Adrenal gland (tissue), 12 donors: ENCODE results near the gene BCL7B. TPM values are rescaled to one million over a fixed set of nuclear protein-coding genes. Genes with fewer than 3 reads are reported as not detected.
"Not testable (repeated sequence)": the region's sequence is repeated elsewhere in the genome, so short reads cannot be mapped to it uniquely, and the experiment has no call there.

ENCODE experiments used
- DNase-seq, 7 donors: peaks; one replicate each; pipeline ENCODE4 v3.0.0-alpha.2; 2019 to 2020
- H3K27ac ChIP-seq, 5 donors: fragments of 200-600 bp; sonication (generic) in 4 of 5; 1 replicate in 3 of 5; 2 replicates in 2 of 5; pipeline versions ENCODE4 v1.5.1 to v1.8.0; 2016 to 2020; ENCODE audit warnings: mild to moderate bottlenecking in 1 of 5
- H3K27me3 ChIP-seq: fragments of 200-600 bp; 2 replicates; pipeline ENCODE4 v1.8.0; 2021
- H3K36me3 ChIP-seq, 2 donors: fragments of 200-600 bp; replicated peaks in 1 of 2; 1 replicate in 1 of 2; 2 replicates in 1 of 2; pipeline versions ENCODE4 v1.5.1 to v1.8.0; 2018 to 2022
- H3K4me1 ChIP-seq, 2 donors: fragments of 200-600 bp; replicated peaks in 1 of 2; 1 replicate in 1 of 2; 2 replicates in 1 of 2; pipeline versions ENCODE4 v1.5.1 to v1.8.0; 2018 to 2021
- H3K4me3 ChIP-seq, 4 donors: fragments of 200-600 bp; sonication (generic) in 3 of 4; one replicate each; pipeline ENCODE4 v1.5.1; 2016 to 2018
- H3K9me3 ChIP-seq, 3 donors: fragments of 200-600 bp; sonication (generic) in 1 of 3; replicated peaks in 1 of 3; 1 replicate in 2 of 3; 2 replicates in 1 of 3; pipeline versions ENCODE4 v1.5.1 to v1.8.0; 2016 to 2021
- CTCF ChIP-seq, 6 experiments: fragments of 450-650 bp in 4 of 6; fragments of 200-600 bp in 2 of 6; sonication (generic) in 1 of 6; IDR thresholded peaks; 1 replicate in 5 of 6; 2 replicates in 1 of 6; pipeline versions ENCODE4 v1.5.1 to v1.8.0; 2016 to 2021; ENCODE audit warnings: antibody characterized with exemption in 6 of 6, mild to moderate bottlenecking in 2 of 6, moderate library complexity in 1 of 6
- POLR2A ChIP-seq, 2 donors: fragments of 450-650 bp; IDR thresholded peaks; one replicate each; pipeline ENCODE4 v1.6.1; 2017; ENCODE audit warnings: antibody characterized with exemption in 2 of 2, mild to moderate bottlenecking in 2 of 2, moderate library complexity in 1 of 2
- WGBS, 4 donors: extraction: QIAGEN DNeasy Blood & Tissue Kit in 2 of 4; methylation state at CpG; one replicate each; pipeline versions ENCODE4 v1.1.5 to v1.1.7; 2013 to 2017; 5-methylcytosine and 5-hydroxymethylcytosine counted together
- intact Hi-C, 2 donors: fragments of 100-400 bp; cut with DNase I; formaldehyde crosslinking; loops; one replicate each; pipeline versions ENCODE4 v1.14.1 to v1.15.0; 2022 to 2023
- polyA plus RNA-seq, 3 donors: library from polyadenylated mRNA; stranded (reverse); fragments of 200-250 nt in 2 of 3; fragments of 350-450 nt in 1 of 3; fragmentation: Illumina TruSeq in 1 of 3; extraction: RNeasy Lipid Tissue Mini Kit (QIAGEN cat#74804) in 1 of 3; gene quantifications; one replicate each; pipeline ENCODE4 v1.2.3, GENCODE V29; 2013 to 2014
- total RNA-seq, 9 donors: library from RNA; depleted of rRNA in 4 of 9; stranded (reverse); fragments of >200 nt in 4 of 9; fragments of 120-200 nt in 1 of 9; fragmentation: NEBNext Ultra II Directional in 1 of 9; extraction: Animal tissue kit (Norgen Biotek cat#: 25700) in 1 of 9; gene quantifications; one replicate each; pipeline versions ENCODE4 v1.1.0 to v1.2.4, GENCODE V29; 2013 to 2023
- donor health status: healthy with polysubstance abuse.
- donor health status: Bipolar disorder and iron deficiency.
- donor health status: DM: yes; HTN: yes; CAD: no.
- donor health status: DM: no; HTN: no; CAD: no.
- donor health status: DM: no; HTN: no; CAD: no.
- donor health status: DM: yes; HTN: yes; CAD: no.

The BCL7B gene
- total and polyA plus RNA-seq, 12 donors, result 19.0 to 97.9 (median 70.3) TPM

GRCh38 chr7:73541722-73542121, 15.8 kb downstream of the BCL7B start:
- H3K9me3 ChIP-seq, result no peaks in the 10 kb centered on the region
- peaks cover 0 to 68% of the 10 kb centered on the region in 2 donors for H3K36me3 ChIP-seq
- DNase-seq, result no peak
- H3K27ac ChIP-seq, result no peak overlapping the region
- intact Hi-C loops, result no loop called here
- H3K27me3 ChIP-seq, result no peaks in the 10 kb centered on the region
- H3K4me3 ChIP-seq, result no peak overlapping the region
- H3K4me1 ChIP-seq, result peaks cover 0 to 7% of the 10 kb centered on the region in 2 donors
- 87 to 92% (median 89%) methylated on average over 10 of the region's 10 CpGs for WGBS, 4 donors
- no peak for TF ChIP-seq CTCF (IDR thresholded peaks at IDR 0.05)
- TF ChIP-seq POLR2A (IDR thresholded peaks at IDR 0.05), result no peak

GRCh38 chr7:73539709-73540108, 17.8 kb downstream of the BCL7B start:
- Histone ChIP-seq H3K4me3 (no peak overlapping the region), H3K4me1 (peaks cover 0 to 7% of the 10 kb centered on the region in 2 donors), H3K27me3 (no peaks in the 10 kb centered on the region), H3K9me3 (no peaks in the 10 kb centered on the region), H3K27ac (no peak overlapping the region), H3K36me3 (peaks cover 0 to 80% of the 10 kb centered on the region in 2 donors)
- DNase-seq, result no peak
- whole genome bisulfite sequencing, 4 donors, result 87 to 93% (median 89%) methylated on average over 8 to 13 of the region's 13 CpGs
- no peak for TF ChIP-seq CTCF (IDR thresholded peaks at IDR 0.05)
- TF ChIP-seq POLR2A (IDR thresholded peaks at IDR 0.05), result no peak
- intact Hi-C loops, result no loop called here

- H3K36me3 ChIP-seq, result peaks cover 0 to 80% of the 10 kb centered on the region in 2 donors
- intact Hi-C loops, H3K9me3 ChIP-seq, DNase-seq, H3K4me3 ChIP-seq, H3K27me3 ChIP-seq, H3K4me1 ChIP-seq, H3K27ac ChIP-seq: not testable (repeated sequence)
- 90 to 100% (median 99%) methylated on average over 2 of the region's 2 CpGs for WGBS, 4 donors
These were observed 19.0 kb downstream of the BCL7B start for GRCh38 chr7:73538510-73538909.

GRCh38 chr7:73537051-73537450, 20.4 kb downstream of the BCL7B start:
- intact Hi-C loops, result no loop called here
- WGBS, 4 donors, result 88 to 94% (median 91%) methylated on average over 10 to 16 of the region's 16 CpGs
- no peaks in the 10 kb centered on the region for H3K27me3 ChIP-seq
- peaks cover 0 to 70% of the 10 kb centered on the region in 2 donors for H3K36me3 ChIP-seq
- no peaks in the 10 kb centered on the region for H3K9me3 ChIP-seq
- no peak for DNase-seq
- no peak for TF ChIP-seq CTCF (IDR thresholded peaks at IDR 0.05)
- no peak for TF ChIP-seq POLR2A (IDR thresholded peaks at IDR 0.05)
- peaks cover 0 to 1% of the 10 kb centered on the region in 2 donors for H3K4me1 ChIP-seq
- H3K27ac ChIP-seq, result no peak overlapping the region
- H3K4me3 ChIP-seq, result no peak overlapping the region

GRCh38 chr7:73536479-73536878, 21.0 kb downstream of the BCL7B start:
- no peak overlapping the region for H3K4me3 ChIP-seq
- TF ChIP-seq CTCF (IDR thresholded peaks at IDR 0.05) (no peak), POLR2A (IDR thresholded peaks at IDR 0.05) (no peak)
- no peak overlapping the region for H3K27ac ChIP-seq
- H3K9me3 ChIP-seq, result no peaks in the 10 kb centered on the region
- WGBS, 4 donors, result 76 to 89% (median 85%) methylated on average over 5 of the region's 5 CpGs
- H3K36me3 ChIP-seq, result peaks cover 0 to 64% of the 10 kb centered on the region in 2 donors
- DNase-seq, result no peak
- H3K4me1 ChIP-seq, result no peaks in the 10 kb centered on the region
- intact Hi-C loops, result no loop called here
- H3K27me3 ChIP-seq, result no peaks in the 10 kb centered on the region

GRCh38 chr7:73535918-73536317, 21.6 kb downstream of the BCL7B start:
- peaks cover 0 to 58% of the 10 kb centered on the region in 2 donors for H3K36me3 ChIP-seq
- H3K4me3 ChIP-seq, DNase-seq, H3K4me1 ChIP-seq, H3K27ac ChIP-seq, H3K27me3 ChIP-seq, H3K9me3 ChIP-seq, intact Hi-C loops: not testable (repeated sequence)
- WGBS, 4 donors, result 87 to 96% (median 92%) methylated on average over 7 of the region's 7 CpGs
